ENCODE data around the gene ATP6V1B1. TPM values are rescaled to one million over a fixed set of nuclear protein-coding genes. Genes with fewer than 3 reads are reported as not detected.

The ATP6V1B1 gene
- total RNA-seq, 1 donor from 2014 or later = 6.3 TPM

- Mint-ChIP-seq H3K4me1 (ENCODE audit: unreplicated experiment) (peaks cover 5% of the 10 kb centered on the region), H3K4me3 (no peak overlapping the region), H3K36me3 (no peaks in the 10 kb centered on the region), H3K9me3 (no peaks in the 10 kb centered on the region), H3K27me3 (peaks cover 51% of the 10 kb centered on the region), H3K27ac (no peak overlapping the region)
- TF ChIP-seq CTCF (conservative IDR thresholded peaks at IDR 0.05) = no peak
- DNase-seq (ENCODE audit: extremely low spot score, unreplicated experiment) = peak; percentile 63
Observed at GRCh38 chr2:70960833-70961647, 25.3 kb downstream of the ATP6V1B1 start.

- peaks cover 5% of the 10 kb centered on the region for H3K4me1 Mint-ChIP-seq (ENCODE audit: unreplicated experiment)
- peak; percentile 37 for DNase-seq (ENCODE audit: extremely low spot score, unreplicated experiment)
- H3K36me3 Mint-ChIP-seq = no peaks in the 10 kb centered on the region
- H3K27ac Mint-ChIP-seq = no peak overlapping the region
- H3K4me3 Mint-ChIP-seq = no peak overlapping the region
- H3K27me3 Mint-ChIP-seq = peaks cover 49% of the 10 kb centered on the region
- TF ChIP-seq CTCF (conservative IDR thresholded peaks at IDR 0.05) = no peak
- H3K9me3 Mint-ChIP-seq = no peaks in the 10 kb centered on the region
Observed at GRCh38 chr2:70961648-70961994, 25.9 kb downstream of the ATP6V1B1 start.

- Mint-ChIP-seq H3K36me3 (no peaks in the 10 kb centered on the region), H3K27me3 (peaks cover 56% of the 10 kb centered on the region), H3K4me1 (ENCODE audit: unreplicated experiment) (peaks cover 5% of the 10 kb centered on the region), H3K4me3 (no peak overlapping the region), H3K27ac (no peak overlapping the region), H3K9me3 (no peaks in the 10 kb centered on the region)
- no peak for TF ChIP-seq CTCF (conservative IDR thresholded peaks at IDR 0.05)
- peak; percentile 66 for DNase-seq (ENCODE audit: extremely low spot score, unreplicated experiment)
Observed at GRCh38 chr2:70962211-70962884, 26.6 kb downstream of the ATP6V1B1 start.

GRCh38 chr2:70962885-70963878 is 27.5 kb downstream of the ATP6V1B1 start:
- no peaks in the 10 kb centered on the region for H3K36me3 Mint-ChIP-seq
- no peak for TF ChIP-seq CTCF (conservative IDR thresholded peaks at IDR 0.05)
- peak; percentile 59 for DNase-seq (ENCODE audit: extremely low spot score, unreplicated experiment)
- peaks cover 58% of the 10 kb centered on the region for H3K27me3 Mint-ChIP-seq
- H3K27ac Mint-ChIP-seq = no peak overlapping the region
- no peaks in the 10 kb centered on the region for H3K9me3 Mint-ChIP-seq
- H3K4me1 Mint-ChIP-seq (ENCODE audit: unreplicated experiment) = peaks cover 5% of the 10 kb centered on the region
- no peak overlapping the region for H3K4me3 Mint-ChIP-seq

- H3K4me3 Mint-ChIP-seq = no peak overlapping the region
- H3K27ac Mint-ChIP-seq = no peak overlapping the region
- no peak for TF ChIP-seq CTCF (conservative IDR thresholded peaks at IDR 0.05)
- H3K36me3 Mint-ChIP-seq = no peaks in the 10 kb centered on the region
- DNase-seq (ENCODE audit: extremely low spot score, unreplicated experiment) = no peak
- H3K4me1 Mint-ChIP-seq (ENCODE audit: unreplicated experiment) = peaks cover 5% of the 10 kb centered on the region
- H3K9me3 Mint-ChIP-seq = no peaks in the 10 kb centered on the region
- H3K27me3 Mint-ChIP-seq = peaks cover 63% of the 10 kb centered on the region
Observed at GRCh38 chr2:70964133-70964532, 28.4 kb downstream of the ATP6V1B1 start.
